Stimulated activated naive CD8-positive, alpha-beta T cell treated with anti-CD3 and anti-CD28 coated beads, Interleukin-15, Interleukin-2, amounts not matched to agents 100 U/mL and 50 U/mL, for 24 hours (primary cell): ENCODE measurements around the gene B3GAT1.

Experiments used
- ATAC-seq: fragments of 150-1000 bp; cut with Tn5 transposase; one replicate; pipeline ENCODE4 v1.10.0; 2021
- DNase-seq: peaks from one replicate; pipeline ENCODE4 v3.0.0; 2021

Gene B3GAT1

DNA sequence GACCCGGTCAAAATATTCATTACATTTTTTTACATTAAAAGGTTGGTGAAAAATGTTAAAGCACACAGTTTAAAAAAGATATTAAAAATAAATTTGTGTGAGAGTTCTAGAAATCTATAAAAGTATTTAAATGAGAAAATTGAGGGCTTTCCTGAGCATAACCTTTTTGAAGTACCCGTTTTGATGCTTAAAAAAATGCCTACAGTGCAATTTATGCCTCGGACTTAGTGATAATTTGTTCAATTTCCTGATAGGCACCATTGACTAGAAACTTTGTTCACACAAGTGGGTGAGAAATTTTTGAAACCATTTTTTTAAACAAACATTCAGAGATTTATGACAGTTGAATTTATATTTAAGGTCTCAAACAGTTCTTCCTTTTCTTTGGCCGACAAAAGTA, 29.7 kb upstream of the B3GAT1 start:
- ATAC-seq (no peak), DNase-seq (no peak)

DNA sequence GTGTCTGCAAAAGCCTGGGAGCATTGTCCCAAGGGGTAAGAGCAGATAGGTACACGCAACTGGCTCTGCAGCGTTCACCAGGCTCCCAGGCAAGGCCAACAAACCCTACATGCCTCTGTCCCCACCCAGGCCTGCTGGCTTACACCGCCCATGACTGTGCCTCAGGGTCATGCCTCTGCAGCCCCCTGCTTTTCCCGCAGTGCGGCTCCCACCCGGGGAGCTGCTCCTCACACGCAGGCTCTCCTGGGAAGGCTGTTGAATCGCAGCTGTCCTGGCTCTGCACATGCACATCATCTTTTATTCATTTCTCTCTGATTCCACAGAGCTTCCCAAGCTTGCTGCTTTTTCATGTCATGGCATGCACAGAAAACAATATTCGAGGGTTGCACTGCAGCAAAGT, 29.2 kb upstream of the B3GAT1 start:
- ATAC-seq (no peak), DNase-seq (no peak)

DNA sequence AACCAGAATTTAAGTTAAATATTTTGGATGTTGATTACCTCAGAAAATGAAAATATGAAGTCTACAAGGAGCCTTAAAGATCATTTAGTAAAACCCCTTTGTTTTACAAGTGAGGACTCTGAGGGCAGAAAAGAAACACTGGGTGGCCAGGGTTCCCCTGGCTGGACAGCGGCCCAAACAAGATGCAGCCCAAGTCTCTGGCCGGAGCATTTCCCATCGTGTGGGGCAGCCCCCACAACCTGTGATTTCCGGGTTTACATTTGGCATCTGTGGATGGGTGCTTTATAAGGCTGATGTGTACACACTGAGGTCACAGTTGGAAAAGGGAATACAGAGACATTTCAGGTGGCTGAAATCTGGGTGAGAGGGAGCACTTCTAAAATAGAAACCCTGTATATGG, 28.8 kb upstream of the B3GAT1 start:
- DNase-seq: no peak
- ATAC-seq: no peak

DNA sequence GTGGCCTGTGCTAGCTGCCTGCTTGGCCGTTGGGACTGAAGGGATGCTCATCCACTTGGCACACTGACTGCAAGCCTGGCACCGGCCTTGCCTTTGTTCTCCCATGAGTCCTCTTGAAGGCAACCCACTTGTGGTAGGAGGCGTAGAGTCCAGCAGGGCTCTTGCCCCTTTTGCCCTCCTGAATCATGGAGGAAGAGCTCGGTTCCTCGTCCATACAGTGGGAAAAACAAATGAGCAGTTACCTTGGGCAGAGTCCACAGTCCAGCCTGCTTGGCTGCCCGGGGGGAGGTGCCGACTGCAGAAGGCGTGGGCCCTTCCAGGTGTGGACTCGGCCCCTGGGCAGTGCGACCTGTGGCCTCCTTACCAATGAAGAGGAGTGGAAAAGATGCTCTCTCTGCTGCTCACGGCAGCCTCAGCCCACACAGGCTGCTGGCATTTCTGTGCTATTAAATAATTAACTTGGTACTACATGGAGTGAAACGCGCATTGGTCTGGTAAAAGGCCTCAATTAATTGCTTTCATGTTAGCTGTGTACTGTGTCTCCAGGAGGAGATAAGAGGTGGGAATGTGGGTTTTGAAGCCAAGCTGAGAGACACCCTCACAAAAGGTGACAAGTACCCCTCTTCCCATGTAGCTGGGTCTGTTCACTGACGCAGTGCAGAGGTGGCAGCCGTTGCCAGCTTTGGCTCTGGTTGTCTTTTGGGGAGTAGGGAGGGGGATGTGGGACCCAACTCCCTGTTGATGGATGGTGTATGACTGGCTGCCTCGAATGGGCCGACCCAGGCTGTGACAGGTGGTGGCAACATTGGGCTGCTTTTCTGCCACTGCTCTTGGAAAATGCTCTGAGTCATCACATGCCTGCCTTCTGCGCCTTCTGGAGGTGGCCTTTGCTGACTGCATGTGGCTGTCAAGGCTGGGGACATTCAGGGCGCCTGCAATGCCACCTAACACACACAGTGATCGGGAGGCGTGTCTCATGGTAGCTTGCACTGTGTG, 26.8 kb upstream of the B3GAT1 start:
- ATAC-seq (no peak), DNase-seq (no peak)

DNA sequence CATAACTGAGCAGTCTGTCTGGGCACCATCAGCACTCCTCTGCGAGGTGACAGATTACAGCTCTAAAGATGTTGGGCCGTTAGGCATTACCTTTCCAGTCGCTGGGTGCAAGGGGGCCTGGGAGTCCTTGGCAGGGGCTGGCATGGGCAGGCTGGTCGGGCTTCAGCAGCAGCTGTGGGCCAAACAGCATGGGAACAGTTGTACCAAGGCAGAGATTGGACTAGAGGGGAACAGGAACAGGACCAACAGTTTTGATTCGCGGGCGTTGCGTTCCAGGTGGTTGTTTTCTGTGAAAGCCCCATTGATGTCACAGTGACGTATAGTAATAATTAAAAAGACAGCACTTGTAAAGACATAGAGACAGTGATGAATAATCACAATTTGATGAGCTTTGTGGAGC, 25.8 kb upstream of the B3GAT1 start:
- DNase-seq: no peak
- no peak for ATAC-seq

DNA sequence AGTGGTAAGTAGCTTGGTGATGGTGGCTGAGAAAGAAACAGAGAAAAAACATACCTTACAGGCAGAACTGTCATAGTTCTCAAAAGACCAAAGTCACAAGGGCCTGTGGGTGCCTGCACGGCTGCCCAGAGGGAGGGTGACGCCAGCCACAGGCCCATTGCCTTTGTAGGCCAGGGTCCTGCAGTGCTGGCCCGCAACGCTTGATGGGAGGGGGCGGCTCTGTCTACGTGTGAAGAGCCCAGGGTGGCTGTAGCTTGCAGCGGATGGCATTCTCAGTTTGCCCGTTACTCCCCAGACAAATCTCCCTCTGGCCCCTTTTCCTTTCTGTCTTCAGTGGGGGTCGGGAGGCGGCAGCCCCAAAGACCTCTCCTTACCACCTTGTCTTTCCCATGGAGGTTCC, 24.7 kb upstream of the B3GAT1 start:
- DNase-seq: no peak

DNA sequence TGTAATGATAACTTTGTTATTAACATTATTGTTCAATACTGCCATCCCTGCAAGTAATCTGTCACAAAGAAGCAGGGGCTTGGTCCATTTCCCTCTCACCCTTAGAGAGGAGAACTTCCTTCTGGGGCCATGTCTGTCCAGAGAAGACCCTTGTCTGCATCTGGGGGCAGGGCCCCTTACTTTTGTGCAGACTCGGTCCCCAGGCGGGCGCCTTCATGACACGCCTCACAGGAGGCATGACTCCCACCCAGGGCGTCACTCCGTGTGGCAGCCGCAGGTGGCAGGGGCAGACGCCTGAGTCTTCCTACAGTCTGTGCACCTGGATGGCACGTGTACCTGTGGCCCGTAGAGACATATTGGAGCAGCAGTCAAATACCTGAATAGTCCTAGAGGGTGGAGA, 21.8 kb upstream of the B3GAT1 start:
- DNase-seq (no peak), ATAC-seq (no peak)

More for the DNA sequence above, 24.7 kb upstream of the B3GAT1 start:
- ATAC-seq: no peak

DNA sequence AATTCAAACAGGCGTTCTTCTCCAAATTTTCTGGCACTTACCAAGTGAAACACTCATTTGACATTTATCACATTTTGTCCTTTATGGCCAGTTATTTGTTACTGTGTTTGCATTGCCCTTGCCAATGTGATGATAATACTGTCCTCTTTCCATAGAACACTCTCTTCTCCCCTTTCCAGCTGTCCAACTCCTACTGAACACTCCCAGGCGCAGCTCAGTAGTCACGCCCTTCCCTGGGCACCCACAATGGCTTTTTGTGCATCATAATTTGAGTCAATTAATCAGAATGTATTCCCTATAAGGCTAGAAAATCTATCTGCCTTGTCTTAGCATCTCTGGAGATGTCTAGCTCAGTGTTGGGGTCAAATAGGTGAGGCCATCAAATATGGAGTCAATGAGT, 21.2 kb upstream of the B3GAT1 start:
- no peak for ATAC-seq
- no peak for DNase-seq

DNA sequence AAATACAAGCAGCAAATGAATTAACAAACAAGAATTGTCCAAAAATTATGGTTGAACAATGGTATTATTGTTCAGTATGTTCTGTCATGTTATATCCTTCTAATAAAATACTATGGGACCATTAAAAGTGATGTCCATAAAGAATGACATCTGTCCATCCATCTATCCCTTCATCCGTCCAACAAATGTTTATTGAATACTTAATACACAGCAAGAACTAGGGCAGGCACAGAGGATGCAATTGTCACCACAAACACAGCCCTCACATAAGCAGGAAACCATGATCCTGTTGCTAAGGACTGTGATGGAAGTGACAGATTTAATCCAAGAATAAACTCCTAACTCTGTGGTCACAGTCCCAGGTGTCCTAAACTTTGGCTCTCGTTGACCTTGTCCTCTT, 20.7 kb upstream of the B3GAT1 start:
- ATAC-seq: no peak

DNA sequence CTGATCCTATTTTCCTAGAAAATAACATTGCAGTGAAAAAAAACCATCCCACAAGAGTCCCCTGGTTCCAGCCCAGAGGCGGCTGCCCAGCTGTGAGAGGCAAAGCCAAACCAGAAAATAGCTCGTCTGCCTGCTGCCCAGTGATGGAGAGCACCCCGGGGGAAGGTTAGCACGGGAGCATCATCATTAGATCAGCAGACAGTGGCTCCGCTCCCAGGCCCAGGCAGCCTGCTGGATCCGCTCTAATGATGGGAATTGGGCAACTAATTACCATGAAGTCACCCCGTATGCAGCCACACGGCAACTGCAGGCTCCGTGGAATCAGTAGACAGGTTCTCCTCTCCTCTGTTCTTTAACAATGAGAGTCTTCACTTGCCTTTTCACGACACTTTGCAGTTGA, 17.1 kb upstream of the B3GAT1 start:
- no peak for DNase-seq
- ATAC-seq: no peak

More for the DNA sequence above, 20.7 kb upstream of the B3GAT1 start:
- DNase-seq: no peak

DNA sequence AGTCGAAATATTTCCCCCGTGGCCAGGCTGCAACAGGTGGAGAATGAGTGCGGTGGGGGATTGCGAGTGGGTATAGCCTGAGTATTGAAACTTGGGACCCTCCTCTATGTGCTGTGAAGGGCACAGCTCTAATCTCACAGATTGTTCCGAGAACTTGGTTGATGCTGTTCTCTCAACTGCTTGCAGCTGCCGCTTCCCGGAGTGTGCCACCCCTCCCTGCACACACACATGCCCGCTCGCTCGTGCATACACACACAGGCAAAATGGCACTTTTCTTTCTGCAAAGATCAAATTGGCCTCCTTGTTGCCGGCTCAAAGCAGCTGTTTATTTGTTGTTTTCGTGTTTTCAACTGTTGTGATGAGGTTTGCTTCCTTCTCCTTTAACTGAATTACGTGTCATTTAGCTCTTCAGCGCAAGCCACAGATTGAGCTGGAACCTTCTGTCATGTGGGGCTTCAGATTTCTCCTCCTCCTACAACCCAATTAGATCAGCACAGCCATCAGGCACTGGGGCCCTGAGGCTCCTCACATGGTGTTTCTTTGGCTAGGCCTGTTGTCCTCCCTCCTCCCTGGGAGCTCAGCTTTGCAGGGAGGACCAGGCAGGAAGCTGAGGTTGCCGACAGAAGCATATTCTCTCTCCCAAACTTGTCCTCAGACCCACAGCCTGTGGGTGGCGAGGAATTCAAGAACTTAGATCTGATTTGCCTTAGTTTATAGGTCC, 13.9 kb upstream of the B3GAT1 start:
- no peak for ATAC-seq

DNA sequence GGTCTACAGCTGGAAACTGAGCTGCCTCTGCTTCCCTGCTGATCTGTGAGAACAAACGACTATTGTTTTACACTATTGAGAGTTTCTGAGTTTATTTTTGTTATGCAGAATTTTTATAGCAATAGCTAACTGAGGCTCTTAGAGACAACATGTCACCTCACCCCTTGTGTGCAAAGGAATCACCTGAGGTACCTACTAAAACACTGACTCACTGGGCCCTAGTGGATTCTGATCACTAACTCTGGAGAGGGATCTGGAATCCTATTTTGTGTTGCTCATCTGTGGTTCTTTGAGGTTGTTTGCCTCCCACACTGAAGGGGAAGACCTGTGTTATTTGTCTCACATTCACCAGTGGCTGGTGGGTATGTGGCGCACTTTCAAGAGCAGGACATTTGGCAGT, 13.4 kb upstream of the B3GAT1 start:
- ATAC-seq: no peak
- DNase-seq: no peak

More for the DNA sequence above, 13.9 kb upstream of the B3GAT1 start:
- DNase-seq: no peak

DNA sequence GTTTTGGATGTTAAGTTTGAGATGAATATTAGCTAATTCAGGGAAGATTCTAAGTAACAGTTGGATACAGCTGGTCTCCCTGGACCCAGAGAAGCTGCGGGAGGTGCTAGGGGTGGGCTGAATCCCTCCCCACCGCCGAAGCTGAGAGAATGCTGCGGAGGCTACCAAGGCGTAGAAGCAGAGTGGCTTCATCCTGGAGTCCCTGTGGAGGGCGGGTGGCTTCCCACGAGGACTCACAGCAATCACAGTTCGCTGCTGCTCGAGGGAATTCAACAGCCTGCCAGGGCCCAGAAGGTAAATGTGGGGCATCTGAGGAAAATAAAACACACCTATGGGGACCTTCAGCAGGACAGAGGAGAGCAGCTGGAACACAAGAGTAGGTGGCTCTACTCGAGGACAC, 11.1 kb upstream of the B3GAT1 start:
- DNase-seq: no peak
- ATAC-seq: no peak

DNA sequence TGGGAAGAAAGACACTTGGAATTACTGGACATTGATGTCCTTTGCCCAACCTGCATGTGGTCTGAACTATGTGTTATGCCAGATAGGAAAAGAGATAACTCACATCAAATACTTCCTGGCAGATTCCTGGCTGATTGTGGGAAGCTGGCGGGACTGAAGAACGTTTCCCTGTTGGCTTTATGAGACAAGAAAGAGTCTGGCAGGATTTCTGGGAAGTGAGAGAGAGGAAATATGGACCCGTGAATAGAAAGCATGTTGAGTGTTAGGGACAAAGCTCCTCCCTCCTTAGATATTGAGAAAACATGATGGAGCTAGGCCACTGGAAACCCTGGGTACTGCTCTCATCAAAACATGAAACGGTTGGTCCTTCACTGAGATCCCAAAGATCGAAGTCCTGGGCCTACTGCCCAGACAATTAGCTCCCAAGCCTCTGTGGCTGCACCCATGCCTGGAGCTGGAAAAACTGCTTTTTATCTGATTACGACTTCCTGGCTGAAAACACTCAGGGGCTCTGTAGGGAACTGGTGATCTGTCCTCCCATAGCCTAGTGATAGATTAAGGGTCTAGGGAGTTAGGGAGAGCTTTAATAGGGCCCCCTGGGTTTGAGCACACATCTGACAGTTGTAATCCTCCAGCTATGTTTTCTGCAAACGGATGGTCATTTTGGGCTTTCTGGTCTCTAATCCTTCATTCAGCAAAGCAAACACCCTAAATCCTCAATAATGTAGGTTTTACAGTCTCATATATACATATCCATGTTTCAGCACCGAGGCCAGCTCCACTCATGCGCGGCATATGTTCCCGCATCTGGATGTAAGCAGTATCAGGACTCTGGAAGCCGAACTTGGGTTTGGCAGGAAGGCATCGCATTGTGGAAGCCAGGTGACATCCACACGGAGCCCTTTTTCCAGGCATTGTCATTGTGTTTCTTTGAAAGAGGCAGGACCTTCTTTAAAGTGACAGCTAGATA, 6.1 kb upstream of the B3GAT1 start:
- DNase-seq: no peak
- ATAC-seq: no peak

DNA sequence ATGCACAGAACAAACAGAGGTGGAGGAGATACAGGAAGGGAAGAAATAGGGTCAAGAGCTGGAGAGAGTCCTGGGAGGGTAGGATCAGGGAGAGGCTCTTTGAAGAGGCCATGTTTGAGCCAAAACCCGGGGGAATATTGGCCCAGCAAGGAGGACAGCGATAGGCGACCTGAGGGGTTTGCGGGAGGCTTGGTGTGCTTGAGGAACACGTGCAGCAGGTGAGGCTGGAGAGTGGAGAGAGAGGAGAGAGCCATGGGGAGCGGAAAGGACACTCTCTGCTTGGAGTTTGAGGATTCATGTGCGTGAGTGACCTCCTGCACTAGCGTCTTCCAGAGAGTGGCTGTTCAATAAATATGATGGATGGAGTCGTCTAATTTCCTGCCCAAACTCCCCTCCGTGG, 4.7 kb upstream of the B3GAT1 start:
- DNase-seq: no peak
- ATAC-seq: no peak

DNA sequence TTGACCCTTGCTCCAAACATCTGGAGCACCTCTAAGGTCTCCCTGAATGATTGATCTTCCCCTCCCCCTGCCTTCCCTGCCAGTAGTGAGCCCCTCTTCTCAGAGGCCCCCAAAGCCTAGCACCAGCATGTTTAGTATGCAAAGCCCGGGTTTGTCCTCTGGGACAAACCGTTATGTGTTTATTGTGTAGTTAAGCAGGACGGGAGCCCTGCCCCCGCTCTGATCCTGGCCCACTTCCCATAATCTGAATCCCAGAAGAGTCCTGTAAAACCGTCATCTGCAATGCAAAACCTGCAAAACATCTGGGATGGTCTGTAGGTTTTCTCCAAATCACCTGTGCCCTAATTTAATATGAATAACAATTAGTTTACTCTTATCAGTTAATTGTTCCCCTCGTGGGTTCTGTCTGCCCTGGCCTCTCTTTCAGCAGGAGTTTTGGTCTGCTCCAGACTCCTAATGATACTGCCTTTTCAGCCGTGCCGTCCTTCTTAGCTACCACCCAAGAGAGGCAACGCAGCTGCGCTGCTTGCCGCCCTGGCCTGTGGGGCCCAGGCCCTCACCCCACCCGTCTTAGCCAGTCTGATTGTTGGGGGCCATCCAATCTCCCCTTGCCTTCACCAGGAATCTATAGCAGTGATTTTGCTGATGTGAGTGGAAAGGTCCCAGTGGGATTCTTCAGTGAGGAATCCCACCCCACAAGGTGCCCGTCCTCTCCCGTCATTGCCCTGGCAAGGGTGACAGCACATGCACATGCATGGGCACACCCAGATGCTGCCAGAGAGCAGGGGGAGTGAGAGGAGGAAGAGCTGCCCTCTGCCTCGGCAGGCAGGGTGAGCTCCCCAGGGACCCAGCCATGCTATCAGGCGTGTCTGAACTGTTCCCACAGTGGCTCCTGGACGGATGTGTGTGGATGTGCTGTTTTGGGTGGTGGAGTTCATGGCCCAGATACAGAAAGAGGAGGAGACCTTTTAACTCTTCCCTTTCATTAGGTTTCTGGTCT, 3.0 kb upstream of the B3GAT1 start:
- ATAC-seq (no peak), DNase-seq (no peak)

DNA sequence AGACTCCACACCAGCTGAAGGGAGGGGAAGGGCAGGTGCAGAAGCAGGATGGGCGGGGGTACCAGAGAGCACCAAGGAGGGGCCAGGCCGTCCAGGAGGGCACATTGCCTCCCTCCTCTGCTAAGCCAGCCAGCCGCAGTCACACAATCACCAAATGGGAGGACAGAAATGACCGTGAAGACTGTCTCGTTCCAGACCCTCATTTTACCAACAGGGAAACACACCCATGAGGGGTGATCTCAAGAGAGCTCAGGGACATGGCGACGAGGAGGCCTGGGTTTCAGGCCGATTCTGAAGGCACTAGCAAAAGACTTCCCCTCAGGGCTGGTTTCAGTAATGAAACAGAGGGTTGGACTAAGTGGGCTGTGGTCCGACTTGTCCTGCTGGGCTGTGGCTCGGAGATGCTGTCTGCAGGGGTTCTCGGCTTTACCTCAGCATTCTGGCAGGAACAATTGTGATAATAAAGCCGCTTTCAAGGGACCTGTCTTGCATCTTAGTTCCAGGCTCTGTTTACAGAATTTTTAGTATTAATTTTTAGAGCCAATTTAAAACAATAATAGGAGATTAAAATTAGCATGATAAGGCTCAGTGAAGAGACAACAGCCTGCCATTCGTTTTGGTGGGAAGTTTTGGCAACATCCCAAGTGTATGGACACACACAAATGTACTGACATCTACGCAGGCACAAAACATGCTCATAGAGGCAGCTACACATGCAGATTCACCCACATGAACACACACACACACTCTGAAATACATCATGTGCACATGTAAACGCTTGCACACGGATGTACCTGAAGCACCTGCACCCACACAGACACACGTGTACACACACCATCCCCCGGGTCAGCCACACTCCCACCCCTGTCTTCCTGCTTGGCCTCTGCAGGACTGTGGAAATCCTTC, 2.0 kb upstream of the B3GAT1 start:
- DNase-seq: no peak
- no peak for ATAC-seq

DNA sequence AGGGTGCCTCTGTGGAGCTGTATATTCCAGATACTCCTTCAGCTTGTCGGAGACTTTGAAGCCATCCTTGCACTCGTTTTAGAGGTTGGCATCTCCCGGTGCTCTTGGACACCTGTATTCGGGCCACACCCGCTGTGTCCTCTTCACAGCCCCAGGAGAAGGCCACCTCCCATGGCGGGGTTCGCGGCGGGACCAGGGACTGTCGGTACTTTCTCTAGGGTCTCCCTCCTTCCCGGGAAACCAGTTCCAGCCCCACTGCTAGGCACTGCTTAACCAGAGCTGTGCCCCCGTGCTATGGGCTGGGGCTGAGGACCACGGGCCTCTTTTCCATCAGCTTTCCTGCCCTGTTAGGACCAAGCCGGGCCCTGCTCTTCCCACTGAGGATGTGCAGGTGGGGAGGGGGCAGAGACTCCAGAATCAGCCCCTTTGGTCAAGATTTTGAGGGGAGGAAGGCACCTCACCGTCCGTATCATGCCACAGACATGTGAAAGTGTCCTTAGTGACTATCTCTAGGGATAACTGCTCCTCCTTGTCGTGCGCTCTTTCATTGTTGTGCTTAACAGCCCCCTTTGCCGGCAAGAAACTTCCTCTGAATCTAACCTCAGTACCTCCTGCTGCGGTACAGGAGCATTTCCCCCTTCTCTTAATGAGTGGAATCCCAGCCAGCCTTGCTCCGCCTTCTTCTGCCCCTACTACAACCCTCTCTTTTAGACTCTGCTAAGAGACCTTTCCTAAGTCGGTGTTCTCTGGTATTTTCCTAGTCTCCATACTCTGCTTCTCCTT, 1.2 kb upstream of the B3GAT1 start:
- DNase-seq (no peak), ATAC-seq (no peak)

DNA sequence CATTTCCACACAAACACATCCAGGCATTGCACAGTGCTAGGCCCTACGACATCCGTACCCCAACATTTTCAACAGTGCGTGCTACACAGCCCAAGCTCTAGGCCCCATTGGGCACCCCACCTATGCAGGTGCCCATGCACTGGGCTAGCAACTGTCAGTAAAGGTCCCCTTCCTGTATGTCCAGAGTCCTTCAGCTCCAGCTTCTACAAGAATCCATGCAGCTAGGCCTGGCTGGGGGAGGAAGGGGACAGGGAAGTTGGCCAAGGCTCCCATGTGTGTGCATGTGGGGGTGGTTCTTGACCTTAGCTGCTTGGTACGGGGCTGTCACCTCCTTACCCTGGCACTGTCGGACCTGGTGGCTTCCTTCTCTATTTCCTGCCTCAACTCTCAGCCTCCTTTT, 1.3 kb downstream of the B3GAT1 start:
- no peak for DNase-seq
- ATAC-seq: no peak
